Fibroblast of skin of scalp (primary cell): Measurements from ENCODE around the gene FBXO15.

ENCODE experiments used
- DNase-seq: peaks from one replicate; pipeline ENCODE4 v3.0.0-alpha.2; 2013

The FBXO15 gene

GRCh38 chr18:74110976-74111375 is 36.7 kb downstream of the FBXO15 start:
- DNase-seq = no peak

GRCh38 chr18:74110149-74110548 is 37.5 kb downstream of the FBXO15 start:
- no peak for DNase-seq

GRCh38 chr18:74108460-74108859 is 39.2 kb downstream of the FBXO15 start:
- DNase-seq = no peak

GRCh38 chr18:74097803-74098202 is 49.8 kb downstream of the FBXO15 start:
- no peak for DNase-seq

- no peak for DNase-seq
Observed at GRCh38 chr18:74092922-74093321, 54.7 kb downstream of the FBXO15 start.

- no peak for DNase-seq
Observed at GRCh38 chr18:74084184-74084855, 63.3 kb downstream of the FBXO15 start.

- no peak for DNase-seq
Observed at GRCh38 chr18:74083557-74083952, 64.1 kb downstream of the FBXO15 start.

DNA sequence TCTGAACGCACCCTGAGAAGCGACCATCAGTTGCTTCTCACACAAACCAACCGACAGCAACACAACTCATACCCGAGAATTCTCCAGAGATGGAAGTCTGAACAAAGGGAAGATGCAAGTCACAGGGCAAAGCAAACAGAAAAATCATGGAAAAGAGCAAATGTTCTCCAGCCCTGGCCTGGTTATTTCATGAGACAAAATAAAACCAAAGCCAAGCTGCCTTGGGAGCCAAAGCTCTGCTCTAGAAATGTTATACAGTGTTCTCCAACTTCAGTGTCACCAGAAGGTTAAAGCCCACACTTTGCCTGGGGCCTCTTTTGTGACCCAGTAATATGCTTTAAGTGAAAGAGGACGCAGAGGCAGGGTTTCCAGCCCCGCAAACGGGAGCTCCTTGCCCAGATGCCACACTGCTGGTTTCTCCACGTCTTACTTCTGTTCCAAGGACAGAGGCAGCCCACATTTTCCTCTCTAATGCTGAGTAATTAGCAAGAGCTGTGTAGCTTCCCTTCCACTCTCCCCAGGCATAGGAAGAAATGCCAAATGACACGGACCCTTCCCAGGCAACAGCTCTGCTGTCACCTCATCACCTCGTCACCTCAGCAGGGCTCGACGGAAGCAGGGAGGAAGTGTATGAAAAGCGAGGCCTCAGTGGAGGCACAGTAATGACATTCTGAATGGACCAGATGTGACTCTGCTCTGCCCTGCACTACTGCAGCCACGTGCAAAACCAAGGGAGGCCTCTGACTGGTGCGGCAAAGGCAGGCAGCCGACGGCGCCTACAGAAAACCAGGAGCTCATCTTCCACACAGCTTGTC is 64.7 kb downstream of the FBXO15 start:
- no peak for DNase-seq

DNA sequence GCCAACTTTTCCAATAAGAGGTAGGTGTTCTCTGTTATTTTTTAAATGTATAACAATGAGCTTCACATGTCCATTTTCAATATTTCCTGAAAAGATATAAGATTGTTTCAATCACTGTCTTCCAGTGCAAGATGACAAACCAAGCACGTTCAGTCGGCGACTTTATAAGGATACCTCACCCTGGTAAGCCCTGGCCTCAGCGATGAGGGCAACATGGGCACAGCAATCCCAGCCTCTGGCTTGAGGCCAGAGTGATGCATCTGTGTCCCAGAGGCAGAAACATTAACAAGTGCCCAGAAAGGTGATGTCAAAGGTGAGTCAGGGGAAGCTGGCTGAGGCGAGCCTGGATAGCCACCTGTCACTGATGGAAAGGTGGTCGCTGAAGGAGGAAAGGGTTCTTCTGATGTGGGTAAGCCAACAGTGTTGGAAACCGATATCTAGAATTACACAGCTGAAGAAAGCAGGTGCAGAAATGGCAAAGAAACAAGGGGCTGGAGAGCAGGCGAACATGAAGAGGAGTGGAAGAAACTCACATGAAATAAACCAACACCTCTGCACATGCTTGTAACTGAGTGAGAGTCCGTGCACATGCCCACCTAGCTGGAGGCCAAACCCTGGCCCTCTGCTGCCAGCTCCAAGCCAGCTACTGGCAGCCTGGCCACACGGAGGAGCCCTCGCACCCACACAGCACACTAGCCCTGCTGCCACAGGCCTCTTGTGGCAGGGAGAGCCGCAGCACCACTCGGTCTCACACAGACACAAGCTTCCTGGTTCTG is 65.5 kb downstream of the FBXO15 start:
- peak; percentile 61 for DNase-seq

DNA sequence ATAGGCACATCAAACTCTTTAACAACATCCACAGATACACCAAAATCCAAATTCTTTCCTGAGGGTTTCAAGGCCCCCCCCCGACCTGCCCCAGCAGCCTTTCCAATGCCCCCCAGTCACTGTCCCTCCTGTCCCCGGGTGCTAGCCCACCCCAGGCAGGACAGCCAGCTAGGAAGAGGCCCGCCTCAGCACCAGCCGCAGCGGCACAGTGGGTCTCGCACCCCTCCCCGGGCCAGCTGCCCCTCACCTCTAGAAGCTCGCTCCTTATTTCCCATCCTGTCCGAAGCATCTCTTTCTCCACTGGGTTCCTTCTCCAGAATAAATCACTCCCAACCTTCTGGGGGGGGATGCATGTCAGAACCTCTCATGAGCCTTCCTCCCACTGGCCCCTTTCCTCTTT is 69.4 kb downstream of the FBXO15 start:
- no peak for DNase-seq

DNA sequence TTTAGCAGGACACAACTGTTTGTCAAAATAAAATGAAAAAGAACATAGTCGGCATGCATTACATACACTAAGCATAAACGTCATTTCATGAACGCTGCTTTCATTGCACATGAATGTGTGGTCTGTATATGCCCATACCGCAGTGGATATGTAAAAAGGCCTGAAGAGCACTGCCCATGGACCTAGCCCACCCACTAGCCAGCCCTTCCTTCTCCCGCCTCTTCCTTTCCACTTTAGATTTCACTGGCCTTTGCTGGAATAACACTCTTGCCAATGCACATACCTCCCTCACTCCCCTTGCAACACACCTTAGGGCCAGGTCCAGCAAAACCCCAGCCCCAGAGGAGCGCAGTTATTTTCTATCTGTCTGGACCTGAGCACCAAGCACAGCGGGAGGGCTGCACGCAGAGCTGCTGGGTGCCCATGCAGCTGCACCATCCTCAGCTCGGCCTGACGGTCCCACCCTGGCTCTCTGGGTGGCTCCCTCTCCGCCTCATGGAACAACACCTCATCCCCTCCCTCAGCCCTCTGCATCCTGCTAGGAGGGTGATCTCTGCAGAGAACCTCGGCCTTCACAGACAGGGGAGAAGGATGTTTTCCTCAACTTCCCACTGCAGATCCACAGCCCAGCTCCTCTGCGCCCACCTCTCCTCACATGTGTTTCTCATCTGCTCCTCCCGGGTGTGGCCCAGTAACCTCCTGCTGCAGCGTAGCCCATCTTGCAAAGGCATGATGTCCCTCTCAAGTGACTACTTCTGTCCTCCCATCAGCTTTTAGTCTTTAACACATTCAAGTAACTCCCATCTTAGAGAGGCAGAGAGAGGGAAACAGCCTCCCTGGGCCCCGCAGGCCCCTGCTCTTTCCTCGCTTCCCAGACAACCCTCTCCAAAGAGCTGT is 72.7 kb downstream of the FBXO15 start:
- no peak for DNase-seq

DNA sequence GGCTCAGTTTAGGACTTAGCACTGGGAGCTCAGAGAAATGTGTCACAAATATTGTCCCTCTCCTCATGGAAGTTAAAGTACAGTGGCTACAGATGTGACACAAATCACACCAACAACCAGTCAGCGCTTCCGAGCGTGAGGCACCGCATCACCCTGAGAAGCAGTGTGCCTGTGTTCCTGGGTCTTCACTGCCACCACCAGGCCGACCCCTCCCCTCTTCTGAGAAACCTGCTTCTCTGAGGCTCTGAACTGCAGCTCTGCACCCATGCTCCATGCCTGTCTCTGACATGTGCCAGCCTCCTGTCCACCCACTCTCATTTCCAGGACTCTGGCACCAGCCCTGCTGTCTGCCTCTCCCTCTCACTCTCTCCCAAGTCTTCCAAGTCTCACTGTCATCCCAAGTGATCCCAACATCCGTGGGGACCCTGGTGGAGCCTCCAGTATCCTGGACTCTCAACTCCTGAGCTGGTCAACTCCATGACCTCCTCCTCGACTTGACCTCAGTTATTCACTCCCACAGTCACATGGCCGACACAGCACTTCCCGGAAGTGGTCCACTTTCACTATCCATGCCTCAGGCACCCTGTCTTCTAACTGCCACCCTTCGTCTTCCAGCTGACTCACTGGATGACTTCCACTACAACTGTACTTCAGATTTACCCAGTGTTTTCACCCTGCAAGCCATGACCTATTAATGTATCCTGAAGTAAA is 73.5 kb downstream of the FBXO15 start:
- DNase-seq = no peak

- no peak for DNase-seq
Observed at GRCh38 chr18:74069178-74070050, 78.2 kb downstream of the FBXO15 start.

GRCh38 chr18:74068296-74068695 is 79.3 kb downstream of the FBXO15 start:
- no peak for DNase-seq

- no peak for DNase-seq
Observed at GRCh38 chr18:74066018-74066417, 81.6 kb downstream of the FBXO15 start.

GRCh38 chr18:74065366-74065765 is 82.3 kb downstream of the FBXO15 start:
- no peak for DNase-seq

DNA sequence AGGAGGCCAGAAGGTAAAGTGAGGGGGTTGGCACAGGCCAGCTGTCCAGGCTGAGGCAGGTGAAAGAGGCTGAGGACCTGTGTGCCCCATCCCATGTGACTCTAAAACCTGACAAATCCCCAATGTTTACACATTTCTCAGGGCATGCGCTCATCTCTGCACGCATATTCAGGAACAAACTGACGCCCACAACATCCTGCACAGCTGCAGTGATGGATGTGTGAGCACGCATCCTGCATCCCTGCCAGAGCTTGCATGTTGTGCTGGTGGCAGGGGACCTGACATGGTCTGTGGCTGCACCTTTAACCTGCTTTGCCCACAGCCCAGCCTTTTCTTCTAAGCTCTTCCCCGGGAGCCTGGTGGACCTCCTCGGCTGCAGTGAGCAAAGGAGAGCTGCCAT is 83.1 kb downstream of the FBXO15 start:
- DNase-seq = no peak

DNA sequence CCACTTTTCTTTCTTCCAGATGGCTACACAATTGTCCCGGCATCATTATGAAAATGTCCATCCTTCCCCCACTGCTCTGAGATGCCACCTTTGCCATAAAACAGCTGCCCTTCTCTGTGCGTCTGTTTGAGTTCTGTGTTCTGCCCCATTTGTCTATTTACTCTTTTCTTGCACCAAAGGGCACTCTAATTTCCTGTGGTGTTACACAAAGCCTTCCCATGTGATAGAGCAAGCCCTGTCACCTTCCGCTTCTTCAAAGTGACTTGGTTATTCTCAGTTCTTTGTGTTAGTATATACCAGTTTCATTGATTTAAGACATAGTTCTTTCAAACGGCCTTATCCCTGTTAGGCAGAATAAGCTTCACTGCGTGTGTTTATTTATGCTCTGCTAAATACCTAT is 84.1 kb downstream of the FBXO15 start:
- DNase-seq = no peak

- DNase-seq = no peak
Observed at GRCh38 chr18:74063023-74063422, 84.6 kb downstream of the FBXO15 start.

- no peak for DNase-seq
Observed at GRCh38 chr18:74062037-74062436, 85.6 kb downstream of the FBXO15 start.

- DNase-seq = no peak
Observed at GRCh38 chr18:74060579-74060978, 87.1 kb downstream of the FBXO15 start.
